Left renal cortex interstitium (tissue), 4 donors: ENCODE measurements around the gene AGMO. TPM values are rescaled to one million over a fixed set of nuclear protein-coding genes. Genes with fewer than 3 reads are reported as not detected.

Source experiments
- DNase-seq, 4 donors: peaks; one replicate each; pipeline ENCODE4 v3.0.0-alpha.2; 2013; ENCODE audit warnings: low read depth in 4 of 4, low spot score in 2 of 4, missing footprints in 1 of 4
- polyA plus RNA-seq, 4 donors: library from polyadenylated mRNA; unstranded; fragments of 120-200 nt; gene quantifications; one replicate each; pipeline ENCODE4 v1.2.1, GENCODE V29; 2013; ENCODE audit not compliant: insufficient read length in 4 of 4

Gene AGMO
- polyA plus RNA-seq, 4 donors: 0.73 to 1.0 (median 0.86) TPM

DNA sequence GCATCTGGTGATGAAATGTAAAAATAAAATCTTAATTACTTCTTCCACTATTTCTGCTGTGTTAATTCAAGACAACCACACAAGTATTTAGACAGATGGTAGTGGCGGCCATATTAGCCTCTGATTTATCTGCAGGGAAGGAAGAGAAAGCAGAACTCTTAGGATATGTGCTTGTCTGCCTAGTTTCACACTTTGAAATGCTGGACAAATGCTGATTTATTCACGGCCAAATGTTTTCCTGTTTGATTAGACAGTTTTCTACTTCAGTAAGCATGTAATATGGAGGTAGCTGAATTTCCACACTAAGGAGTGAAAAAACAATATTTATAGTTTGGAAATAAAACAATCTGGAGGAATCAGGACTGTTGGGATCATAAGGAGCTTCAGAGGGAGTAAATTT is 158.1 kb downstream of the AGMO start:
- DNase-seq: no peak

- no peak for DNase-seq
These were observed 158.5 kb downstream of the AGMO start for GRCh38 chr7:15403315-15403714.

- DNase-seq: no peak
These were observed 159.2 kb downstream of the AGMO start for GRCh38 chr7:15402436-15403136.

- DNase-seq: no peak
These were observed 161.4 kb downstream of the AGMO start for GRCh38 chr7:15400440-15400839.

DNA sequence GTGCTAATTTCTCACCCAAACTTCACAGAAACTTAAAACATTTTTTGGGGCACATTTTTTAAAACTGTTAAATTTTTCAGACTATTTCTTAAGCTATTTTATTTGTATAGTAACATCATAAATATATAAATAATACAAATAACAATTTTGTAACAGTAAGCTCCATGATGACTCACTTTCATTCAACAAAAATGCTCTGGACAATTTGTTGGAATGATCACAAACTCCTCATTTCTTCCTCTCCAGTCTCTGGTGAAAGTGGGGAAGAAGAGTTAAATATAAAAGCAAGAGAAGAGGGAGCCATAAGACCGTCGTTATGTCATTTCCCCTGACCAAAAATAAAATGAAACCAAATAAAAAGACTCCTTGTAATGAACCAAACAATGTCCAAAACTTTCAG is 162.4 kb downstream of the AGMO start:
- DNase-seq: no peak

- DNase-seq: no peak
These were observed 163.7 kb downstream of the AGMO start for GRCh38 chr7:15397922-15398760.

DNA sequence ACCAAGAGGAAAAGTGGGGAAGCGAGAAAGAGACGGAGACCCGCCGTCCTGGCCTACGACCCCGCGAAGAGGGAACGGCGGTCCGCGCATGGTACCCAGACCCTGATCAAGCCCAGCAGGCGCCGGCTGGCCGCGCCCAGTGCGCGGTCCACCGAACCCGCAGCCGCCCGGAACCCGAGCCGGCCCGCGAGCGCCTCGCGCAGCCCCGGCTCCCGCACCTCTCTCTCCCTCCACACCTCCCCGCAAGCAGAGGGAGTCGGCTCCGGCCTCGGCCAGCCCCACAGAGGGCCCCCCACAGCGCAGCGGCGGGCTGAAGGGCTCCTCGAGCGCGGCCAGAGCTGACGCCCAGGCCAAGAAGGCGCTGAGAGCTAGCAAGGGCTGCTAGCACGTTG is 164.7 kb downstream of the AGMO start:
- no peak for DNase-seq

GRCh38 chr7:15396210-15397158 is 165.3 kb downstream of the AGMO start:
- DNase-seq: no peak

GRCh38 chr7:15389073-15389472 is 172.7 kb downstream of the AGMO start:
- DNase-seq: no peak

- no peak for DNase-seq
These were observed 183.2 kb downstream of the AGMO start for GRCh38 chr7:15378494-15379145.

- DNase-seq: no peak
These were observed 185.2 kb downstream of the AGMO start for GRCh38 chr7:15376600-15376999.

DNA sequence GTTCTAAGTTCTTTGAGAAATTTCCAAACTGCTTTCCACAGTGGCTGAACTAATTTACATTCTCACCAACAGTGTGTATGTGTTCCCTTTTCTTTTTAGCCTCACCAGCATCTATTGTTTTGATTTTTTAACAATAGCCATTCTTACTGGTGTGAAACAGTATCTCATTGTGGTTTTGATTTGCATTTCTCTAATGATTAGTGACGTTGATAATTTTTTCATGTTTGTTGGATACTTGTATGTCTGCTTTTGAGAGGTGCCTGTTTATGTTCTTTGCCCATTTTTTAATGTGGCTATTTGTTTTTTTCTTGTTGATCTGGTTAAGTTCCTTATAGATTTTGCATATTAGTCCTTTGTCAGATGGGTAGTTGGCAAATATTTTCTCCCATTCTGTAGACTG is 191.4 kb downstream of the AGMO start:
- no peak for DNase-seq

DNA sequence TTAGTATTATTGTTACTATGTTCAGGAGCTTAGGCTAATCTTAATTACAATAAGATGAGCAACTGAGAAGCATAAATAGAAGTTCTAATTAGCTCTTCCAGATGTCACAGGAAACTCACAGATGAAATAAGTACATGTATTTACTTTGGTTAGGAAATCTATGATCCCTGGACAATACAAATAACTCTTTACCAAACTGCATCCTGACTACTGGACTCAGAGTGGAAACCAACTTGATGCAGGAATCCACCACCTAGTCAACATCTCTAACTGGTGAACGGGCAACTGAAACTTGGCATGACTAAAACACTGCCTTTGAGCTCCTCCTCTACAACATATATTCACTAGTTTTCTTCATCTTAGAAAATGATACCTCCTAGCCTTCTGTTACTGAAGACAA is 193.2 kb downstream of the AGMO start:
- DNase-seq: no peak

- DNase-seq: no peak
These were observed 193.9 kb downstream of the AGMO start for GRCh38 chr7:15367897-15368296.

DNA sequence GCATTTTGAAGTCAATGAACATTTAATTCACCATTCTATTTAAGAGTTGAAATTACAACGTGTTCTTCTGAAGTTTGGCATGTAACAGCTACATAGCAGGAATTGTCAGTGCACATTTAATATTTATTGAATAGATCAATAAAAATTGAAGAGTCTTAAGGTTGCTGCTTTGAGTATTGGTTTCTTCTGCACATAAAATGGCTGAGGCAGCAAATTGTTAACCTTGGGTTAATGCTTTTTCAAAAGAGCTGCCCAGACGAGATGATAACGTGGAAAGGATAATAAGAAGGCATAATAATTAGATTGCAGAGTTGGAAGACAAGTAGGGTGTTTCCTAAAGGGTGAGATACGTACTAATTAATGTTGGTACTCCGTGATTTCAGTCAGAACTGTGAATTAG is 203.7 kb downstream of the AGMO start:
- no peak for DNase-seq

- DNase-seq: no peak
These were observed 209.2 kb downstream of the AGMO start for GRCh38 chr7:15352421-15353206.

DNA sequence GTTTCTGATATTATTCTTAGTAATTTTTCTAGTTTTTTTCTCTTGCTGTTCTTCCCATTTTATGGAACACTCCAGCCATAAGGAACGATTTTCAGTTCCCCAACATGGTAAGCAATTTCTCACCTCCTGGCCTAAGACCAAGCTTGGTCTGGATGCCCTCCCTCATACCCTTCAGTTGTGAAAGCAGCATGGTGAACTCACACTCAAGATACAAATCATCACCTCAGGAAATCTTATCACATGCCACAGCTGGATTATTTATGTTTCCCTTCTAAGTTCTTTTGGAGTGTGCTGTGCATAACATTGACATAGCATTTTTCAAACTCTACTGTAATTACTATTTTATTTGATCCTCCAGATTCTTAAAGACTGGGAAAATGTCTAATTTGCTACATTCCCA is 216.6 kb downstream of the AGMO start:
- DNase-seq: no peak

DNA sequence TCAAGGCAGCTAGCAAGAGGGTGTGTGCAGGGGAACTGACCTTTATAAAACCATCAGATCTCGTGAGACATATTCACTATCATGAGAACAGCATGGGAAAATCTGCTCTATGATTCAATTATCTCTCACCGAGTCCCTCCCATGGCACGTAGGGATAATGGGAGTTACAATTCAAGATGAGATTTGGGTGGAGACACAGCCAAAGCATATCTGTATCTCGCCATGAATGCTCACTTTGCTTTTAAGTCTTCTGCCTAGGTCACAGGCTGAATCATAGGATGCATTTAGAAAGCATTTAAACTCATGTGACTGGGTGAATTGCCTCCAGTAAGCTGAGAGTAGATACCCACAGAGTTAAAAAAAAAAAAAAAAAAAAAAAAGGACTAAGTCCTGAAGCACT is 220.0 kb downstream of the AGMO start:
- DNase-seq: no peak

DNA sequence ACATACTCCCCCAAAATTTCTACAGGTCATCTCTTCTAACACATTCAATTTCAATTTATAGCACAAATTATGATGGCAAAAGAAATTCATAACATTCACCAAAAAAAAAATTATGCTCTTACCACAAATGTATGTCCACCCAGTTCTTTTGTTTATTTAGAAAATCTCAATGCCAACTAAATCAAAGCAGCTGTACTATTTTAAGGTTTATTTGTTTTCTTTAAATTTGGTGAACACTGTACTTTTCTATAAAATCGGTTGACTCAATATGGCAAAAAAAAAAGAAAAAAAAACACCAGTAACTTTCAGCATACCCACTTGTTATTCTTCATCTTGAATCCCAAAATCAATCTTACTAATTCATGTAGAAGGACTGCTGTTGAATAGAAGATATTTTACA is 225.7 kb downstream of the AGMO start:
- no peak for DNase-seq

GRCh38 chr7:15335390-15335789 is 226.4 kb downstream of the AGMO start:
- DNase-seq: no peak
